GM18526 (cell line): Measurements from ENCODE around the gene CRYBG1.

Experiments used
- POLR2A ChIP-seq: IDR thresholded peaks from 3 replicates; pipeline ENCODE4 v1.6.1; 2011; ENCODE audit not compliant: insufficient read length; ENCODE audit errors: extremely low read depth

CRYBG1 gene

DNA sequence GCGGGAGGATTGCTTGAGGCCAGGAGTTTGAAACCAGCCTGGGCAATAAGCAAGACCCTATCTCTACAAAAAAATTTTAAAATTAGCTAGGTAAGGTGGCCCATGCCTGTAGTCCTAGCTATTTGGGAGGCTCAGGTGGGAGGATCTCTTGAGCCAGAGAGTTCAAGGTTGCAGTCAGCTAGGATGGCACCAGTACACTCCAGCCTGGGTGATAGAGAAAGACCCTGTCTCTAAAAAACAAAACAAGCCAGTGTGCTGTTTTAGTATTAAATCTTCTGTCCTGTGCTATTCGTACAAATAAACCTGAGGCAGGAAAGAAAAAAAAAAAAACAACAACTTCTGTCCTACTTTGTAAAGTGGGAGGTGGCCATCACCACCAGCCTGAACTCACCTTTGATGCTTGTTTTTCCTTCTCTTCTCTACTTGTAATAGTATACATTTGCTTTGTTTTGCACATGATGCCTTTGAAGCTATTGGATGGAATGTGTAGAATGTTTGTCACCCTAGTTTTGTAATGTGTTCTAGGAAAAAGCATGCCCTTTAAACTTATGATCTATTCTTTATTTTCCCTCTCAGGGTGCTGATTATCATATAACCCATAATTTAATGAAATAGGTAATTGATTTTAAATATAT lies 102.5 kb downstream of the CRYBG1 start:
- TF ChIP-seq POLR2A = no peak

DNA sequence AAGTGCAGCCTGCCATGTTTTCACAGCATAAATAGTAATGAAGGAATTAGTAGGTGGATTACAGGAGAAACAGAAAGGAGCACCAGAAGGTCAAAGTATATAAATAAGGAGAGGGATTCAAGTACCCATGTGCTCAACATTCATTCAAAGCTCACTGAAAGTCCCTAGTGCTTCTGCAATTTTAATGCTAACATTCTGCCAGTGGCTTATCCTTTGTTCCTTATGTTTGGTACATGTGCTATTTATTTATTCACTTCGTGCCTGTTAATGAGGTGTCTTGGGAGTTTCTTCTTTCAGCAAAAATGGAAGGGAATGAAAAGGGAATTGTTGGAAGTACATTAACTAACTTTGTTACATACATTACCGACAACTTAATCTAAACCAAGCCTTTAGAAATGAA lies 105.7 kb downstream of the CRYBG1 start:
- TF ChIP-seq POLR2A = no peak

DNA sequence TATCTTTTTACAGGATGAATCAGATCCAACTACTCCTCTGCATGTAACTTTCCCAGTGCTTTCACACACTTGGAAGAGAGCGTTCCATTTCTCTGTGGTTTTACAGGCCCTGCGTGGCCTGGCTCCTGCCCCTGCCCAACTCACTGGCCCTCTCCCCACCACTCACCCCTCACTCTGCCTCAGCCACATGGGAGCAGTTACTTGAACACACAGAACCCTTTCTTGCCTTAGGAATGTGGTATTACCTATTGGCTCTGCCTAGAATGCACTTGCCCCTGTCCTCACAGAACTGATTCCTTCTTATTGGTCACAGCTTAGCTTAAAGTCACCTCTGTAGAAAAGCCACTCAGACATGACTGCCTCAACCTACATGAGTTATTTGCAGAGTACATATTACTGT lies 108.4 kb downstream of the CRYBG1 start:
- TF ChIP-seq POLR2A = no peak

DNA sequence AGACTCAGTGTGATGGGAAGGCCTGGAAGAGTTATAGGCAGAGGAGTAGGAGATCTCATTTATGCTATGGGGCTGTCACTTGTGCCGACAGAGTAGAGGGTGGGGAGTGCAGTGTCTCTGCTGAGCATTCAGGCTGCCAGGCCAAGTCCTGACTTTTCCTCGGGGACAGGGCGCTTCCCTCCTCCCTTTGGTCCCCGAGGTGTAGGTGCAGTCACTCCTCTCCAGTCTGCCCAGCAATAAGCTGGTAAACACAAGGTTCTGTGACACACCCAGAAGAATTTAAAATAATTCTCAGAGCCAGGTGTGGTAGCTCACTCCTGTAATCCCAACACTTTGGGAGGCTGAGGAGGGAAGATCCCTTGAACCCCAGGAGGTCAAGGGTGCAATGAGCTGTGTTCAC lies 109.4 kb downstream of the CRYBG1 start:
- TF ChIP-seq POLR2A = no peak

DNA sequence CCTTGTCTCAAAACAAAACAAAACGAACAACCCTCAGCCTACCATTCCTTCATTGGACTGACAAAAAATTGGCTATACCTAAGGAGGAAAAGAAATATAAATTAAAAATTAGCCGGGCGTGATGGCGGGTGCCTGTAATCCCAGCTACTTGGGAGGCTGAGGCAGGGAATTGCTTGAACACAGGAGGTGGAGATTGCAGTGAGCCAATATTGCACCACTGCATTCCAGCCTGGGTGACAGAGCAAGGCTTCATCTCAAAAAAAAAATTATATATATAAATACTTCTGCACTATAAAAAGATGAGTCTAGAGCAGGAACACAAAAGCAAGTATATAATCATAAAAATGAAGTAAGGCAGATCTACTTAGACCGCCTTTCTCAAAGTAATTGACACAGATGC lies 109.8 kb downstream of the CRYBG1 start:
- no peak for TF ChIP-seq POLR2A

DNA sequence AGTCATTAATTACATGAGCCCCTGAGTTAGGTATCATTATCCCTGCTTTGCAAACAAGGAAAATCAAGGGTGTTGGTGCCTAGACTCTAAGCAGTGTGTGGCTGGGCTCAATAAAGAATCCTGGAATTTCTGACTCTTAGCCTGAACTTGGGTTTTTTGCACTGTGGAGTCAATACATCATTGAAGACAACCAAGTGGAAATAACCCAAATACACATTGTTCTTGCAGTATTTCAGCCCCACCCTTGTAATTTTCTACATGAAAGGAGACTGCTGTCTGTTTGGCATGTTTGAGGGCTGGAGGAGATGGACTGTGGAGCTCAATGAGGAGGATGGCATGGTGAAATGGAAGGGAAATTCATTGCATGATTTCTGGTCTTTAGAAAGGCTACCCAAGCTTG lies 110.3 kb downstream of the CRYBG1 start:
- TF ChIP-seq POLR2A = no peak

DNA sequence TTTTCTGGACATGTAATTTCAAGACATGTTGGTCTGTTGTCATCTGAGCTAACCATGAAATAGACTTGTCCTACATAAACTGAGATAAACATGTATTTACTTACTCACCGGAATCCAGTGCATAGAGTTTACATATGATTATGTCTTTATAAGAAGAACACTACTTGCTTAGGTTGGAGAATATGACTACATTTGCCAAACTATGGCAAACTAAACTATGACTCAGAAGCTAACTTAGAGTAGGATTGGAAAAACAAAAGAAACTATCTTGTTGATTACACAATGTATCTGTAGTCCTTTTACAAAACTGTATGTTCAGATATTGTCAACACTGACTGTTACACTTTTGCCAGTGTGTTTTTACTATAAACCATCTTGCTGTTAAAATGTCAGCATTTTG lies 113.3 kb downstream of the CRYBG1 start:
- no peak for TF ChIP-seq POLR2A

DNA sequence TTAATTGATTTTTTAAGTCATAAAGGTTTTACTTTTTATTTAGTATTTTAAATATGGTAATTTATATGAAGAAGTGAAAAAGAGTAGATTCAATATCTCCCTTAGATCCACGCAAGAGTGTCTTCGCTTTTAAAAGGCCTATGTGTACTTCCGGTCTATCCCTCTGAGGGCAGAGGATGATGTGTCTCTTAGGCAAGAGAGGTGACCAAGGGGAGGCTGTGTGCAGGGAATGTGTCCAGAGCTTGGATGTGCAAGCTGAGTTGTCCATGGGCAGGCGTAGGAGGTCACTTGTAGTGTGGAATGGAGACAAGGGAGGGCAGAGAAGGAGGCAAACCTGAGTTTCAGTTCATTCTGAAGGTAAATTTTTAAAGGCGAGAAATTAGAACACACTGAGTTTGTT lies 113.9 kb downstream of the CRYBG1 start:
- no peak for TF ChIP-seq POLR2A

DNA sequence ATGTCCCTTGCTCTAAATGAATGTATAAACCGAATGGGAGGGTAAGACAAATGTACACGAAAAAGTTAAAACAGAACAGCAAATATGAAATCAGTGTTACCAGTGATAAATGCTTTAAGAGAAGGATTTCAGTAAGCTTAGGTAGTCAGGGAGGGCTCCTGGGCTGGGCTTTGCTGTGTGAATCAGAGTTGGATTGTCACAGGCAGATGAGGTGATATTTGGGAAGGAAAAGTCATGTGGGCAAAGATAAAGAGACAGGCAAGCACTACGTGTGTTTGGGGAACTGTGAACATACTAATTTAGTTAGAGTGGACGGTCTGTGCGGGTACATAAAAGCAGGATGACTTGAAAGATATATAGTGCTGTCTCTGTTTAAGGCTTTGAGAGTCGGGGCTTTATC lies 114.8 kb downstream of the CRYBG1 start:
- TF ChIP-seq POLR2A = no peak

DNA sequence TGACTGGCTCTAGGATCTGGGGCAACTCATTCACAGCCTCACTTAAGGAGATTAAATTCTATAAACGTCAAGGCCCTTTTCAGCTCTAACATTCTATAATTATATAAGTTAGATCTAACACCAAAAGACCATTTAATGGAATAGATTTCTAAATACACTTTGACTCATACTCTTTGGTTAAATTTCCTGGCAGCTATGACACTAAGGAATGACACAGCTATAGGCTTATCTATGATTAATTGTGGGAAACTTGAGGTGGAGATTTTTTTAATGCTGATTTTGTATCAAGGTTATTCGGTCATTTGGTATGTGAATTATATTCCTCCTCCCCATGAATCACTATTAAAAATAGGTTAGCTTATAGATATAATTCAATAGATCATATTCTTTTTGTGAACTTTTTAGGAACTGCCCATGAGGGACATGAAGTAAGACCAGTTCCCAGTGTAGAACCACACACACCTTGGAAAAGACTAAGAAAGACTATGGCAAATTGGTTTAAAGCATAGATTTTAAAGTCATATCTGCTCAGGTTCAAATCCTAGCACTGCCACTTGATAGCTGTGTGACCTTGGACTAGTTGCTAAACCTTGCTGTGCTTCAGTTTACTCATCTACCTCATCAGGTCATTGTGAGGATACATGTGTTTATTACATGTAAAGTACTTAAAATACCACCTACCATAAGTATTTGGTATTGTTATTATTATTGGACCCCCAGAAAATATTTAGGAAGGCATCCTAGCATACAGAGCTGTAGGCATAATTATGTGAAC lies 116.0 kb downstream of the CRYBG1 start:
- no peak for TF ChIP-seq POLR2A

DNA sequence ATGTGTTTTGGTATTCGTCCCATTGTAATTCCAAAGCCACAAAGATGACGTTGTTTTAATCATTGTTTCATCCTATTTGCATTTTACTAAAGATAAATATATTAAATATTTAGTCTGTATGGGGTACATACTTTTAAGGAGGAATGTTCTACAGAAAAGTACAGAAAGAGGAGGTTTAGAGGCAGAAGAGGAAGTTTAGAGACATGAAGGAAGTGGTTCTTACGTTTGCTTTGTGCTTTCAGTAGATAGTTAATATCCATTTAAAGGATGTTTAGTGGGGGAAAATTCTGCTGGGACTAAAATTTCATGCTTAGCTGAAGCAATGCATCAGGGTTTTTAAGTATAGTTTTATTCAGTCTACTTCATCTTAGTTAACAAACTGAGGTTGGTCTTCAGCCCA lies 116.6 kb downstream of the CRYBG1 start:
- TF ChIP-seq POLR2A = no peak

DNA sequence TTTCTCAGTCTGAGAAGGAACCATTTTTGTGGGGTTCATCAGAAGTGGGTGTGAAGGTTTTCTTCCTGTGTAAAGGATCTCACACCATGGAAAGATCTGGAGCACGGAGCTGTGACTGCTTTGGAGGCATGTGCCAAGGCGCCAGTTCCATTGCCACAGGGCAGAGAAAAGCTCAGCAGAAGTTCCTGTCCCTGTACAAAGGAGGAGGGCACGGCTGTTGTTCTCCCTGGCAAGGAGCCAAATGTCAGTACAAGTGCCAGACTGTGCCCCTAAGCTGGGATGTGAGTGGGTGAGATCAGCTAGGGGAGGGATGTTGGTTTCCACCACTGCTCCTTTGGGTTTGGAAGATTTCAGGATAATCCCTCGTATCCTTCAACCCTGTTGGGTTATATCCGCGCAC lies 117.3 kb downstream of the CRYBG1 start:
- TF ChIP-seq POLR2A = no peak

DNA sequence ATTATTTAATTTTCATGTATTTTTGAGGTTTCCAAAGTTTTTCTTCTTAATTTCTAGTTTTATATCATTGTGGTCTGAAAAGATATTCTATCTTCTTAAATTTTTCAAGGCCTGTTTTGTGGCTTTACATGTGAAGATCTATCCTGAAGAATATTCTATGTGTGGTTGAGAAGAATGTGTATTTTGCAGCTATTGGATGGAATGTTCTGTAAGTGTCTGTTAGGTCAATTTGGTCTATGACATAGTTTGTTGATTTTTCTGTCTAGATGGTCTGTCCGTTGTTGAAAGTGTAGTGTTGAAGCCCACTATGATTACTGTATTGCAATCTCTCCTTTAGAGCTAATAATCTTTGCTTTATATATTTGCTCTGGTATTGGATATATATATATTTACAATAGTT lies 125.7 kb downstream of the CRYBG1 start:
- no peak for TF ChIP-seq POLR2A

DNA sequence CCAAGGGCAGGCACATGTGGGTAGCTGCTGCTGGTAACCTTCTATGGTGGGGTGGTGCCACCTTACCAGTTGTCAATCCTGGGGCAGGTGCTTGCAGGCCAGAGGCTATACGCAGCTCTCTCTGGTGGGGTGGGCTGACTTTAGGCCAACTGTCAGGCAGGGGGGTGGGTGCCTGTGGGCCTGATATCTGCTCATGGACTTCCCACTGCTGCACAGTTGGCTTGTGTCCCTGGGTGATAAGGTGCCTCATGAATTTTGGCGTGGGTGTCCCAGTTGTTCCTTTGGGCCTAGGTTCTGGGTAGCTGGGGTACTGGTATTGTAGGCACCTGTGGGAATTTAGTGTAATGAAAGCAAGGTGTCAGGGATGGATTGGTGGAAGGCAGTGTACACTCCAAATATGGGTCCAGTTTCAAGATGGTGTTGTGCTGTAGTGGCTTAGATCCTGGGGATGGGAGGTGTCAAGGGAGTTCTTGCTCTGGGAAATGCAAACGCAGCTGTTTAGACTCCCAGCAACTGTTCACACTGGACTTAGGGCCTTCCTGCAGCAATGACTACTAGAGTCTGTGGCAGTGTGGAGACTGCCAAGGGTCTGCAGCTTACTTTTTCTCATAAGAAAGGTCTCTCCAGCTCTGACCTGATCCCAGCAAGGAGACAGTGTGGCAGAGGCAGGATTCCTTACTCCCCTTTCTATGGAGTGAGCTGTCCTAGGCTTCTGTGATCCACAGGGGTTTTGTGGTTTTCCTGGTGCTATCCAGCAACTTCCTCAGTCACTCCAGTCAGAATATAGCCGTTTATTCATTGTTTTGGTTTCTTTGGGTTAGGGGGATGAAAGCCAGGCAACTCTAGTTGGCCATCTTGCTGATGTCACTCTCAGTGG lies 128.2 kb downstream of the CRYBG1 start:
- TF ChIP-seq POLR2A = no peak

DNA sequence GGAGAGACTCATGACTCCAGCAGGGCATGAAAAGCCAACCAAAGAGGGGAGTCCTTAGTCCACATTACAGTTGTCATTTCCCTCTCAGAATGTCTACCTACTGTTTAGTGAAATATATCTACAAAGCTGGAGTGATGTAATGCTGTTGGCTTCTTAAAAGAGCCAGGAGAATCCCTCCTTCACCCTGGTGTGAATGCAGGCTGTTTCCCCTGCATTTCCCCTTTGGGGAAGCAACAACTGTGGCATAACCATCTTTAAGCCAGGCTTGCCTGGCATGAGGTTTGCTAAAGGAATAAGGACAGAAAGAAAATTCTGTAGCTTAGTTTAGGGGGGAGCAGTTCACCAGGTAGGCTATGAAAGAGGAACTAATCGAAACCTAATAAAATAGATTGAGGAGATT lies 129.5 kb downstream of the CRYBG1 start:
- TF ChIP-seq POLR2A = no peak

DNA sequence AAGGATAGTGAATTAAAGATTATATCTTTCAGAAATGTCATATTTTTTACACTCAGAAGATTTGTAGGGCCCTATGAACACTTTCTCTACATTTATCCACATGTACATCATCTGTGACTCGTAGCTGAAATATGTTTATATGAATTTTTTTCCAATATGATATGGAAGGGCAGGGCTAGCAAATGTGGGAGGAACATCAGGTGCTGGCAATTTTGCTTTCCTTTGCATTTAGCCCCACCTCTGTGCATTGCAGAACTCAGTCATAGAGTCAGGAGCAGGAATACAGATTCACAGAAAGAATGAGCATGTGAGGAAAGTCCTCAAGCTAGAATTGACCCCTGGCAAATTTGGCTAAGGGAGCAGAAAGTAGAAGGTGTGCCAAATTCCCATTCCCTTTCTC lies 129.9 kb downstream of the CRYBG1 start:
- TF ChIP-seq POLR2A = no peak

DNA sequence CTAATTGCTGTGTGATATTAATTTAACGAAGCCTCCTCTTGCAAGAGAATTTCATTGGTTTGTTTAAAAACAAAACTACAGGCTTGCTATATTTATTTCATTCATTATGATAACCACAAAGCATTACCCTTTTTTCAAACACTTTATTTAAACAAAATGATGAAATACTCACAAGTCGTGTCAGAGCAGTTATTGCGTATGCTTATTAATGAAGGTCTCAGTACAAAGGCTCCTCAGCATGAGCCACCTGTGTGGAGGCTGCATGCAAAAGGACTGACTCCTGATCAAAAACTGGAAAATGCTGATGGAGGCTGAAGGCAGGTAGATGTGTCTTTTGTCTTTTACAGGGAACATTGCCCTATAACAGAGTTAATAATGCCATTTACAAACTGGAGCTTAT lies 130.5 kb downstream of the CRYBG1 start:
- no peak for TF ChIP-seq POLR2A

DNA sequence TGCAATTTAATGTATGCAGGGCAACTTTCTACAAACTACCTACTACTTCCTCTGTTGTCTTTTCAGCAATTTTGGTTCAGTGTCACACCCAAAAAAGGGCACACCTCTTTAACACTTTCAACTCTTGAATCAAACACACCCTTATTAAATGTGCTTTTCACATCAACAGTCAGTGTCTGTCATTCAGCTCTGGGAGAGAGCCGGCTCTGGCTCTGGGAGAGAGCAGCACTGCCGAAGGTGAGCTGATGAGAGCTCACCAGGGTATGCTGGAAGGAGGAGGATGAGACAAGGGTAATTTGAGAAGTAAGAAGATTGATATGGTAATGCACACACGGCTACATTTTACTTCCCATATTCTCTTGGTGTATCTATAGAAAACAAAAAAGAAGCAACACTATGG lies 134.5 kb downstream of the CRYBG1 start:
- TF ChIP-seq POLR2A = no peak
